HG03175 (cell line): Measurements from ENCODE around the gene MBD3.
A peak's percentile ranks its signal among the peaks of the same experiment; 100 is the strongest.

Experiments used
- ATAC-seq: cut with Tn5 transposase; IDR thresholded peaks from one replicate; pipeline ENCODE4 v1.9.1; 2021; ENCODE audit warnings: mild to moderate bottlenecking, moderate library complexity; ENCODE audit not compliant: unreplicated experiment

Gene MBD3

GRCh38 chr19:1601613-1602064, 9.0 kb upstream of the MBD3 start:
- ATAC-seq, result no peak

- no peak for ATAC-seq
Measured at GRCh38 chr19:1599460-1599846, 6.8 kb upstream of the MBD3 start.

GRCh38 chr19:1598777-1599459, 6.3 kb upstream of the MBD3 start:
- no peak for ATAC-seq

- ATAC-seq, result no peak
Measured at GRCh38 chr19:1593501-1593772, 772 bp upstream of the MBD3 start.

GRCh38 chr19:1592024-1592754, 476 bp downstream of the MBD3 start:
- peak; percentile 66 for ATAC-seq

- ATAC-seq, result no peak
Measured at GRCh38 chr19:1591421-1592023, 1.1 kb downstream of the MBD3 start.

GRCh38 chr19:1590641-1591397, 1.8 kb downstream of the MBD3 start:
- no peak for ATAC-seq

- ATAC-seq, result no peak
Measured at GRCh38 chr19:1587872-1588271, 4.8 kb downstream of the MBD3 start.

- no peak for ATAC-seq
Measured at GRCh38 chr19:1585243-1585580, 7.5 kb downstream of the MBD3 start.

GRCh38 chr19:1584500-1585242, 8.0 kb downstream of the MBD3 start:
- no peak for ATAC-seq

GRCh38 chr19:1582201-1582600, 10.5 kb downstream of the MBD3 start:
- ATAC-seq, result no peak

GRCh38 chr19:1580957-1581356, 11.7 kb downstream of the MBD3 start:
- no peak for ATAC-seq

- ATAC-seq, result no peak
Measured at GRCh38 chr19:1580382-1580781, 12.3 kb downstream of the MBD3 start.

- ATAC-seq, result no peak
Measured at GRCh38 chr19:1579222-1579621, 13.4 kb downstream of the MBD3 start.

GRCh38 chr19:1577929-1578618, 14.6 kb downstream of the MBD3 start:
- no peak for ATAC-seq

GRCh38 chr19:1577090-1577928, 15.4 kb downstream of the MBD3 start:
- no peak for ATAC-seq

- no peak for ATAC-seq
Measured at GRCh38 chr19:1576242-1577089, 16.2 kb downstream of the MBD3 start.

- no peak for ATAC-seq
Measured at GRCh38 chr19:1575323-1576241, 17.1 kb downstream of the MBD3 start.
